WTC11 (cell line): Measurements from ENCODE around the gene IDUA. TPM values are rescaled to one million over a fixed set of nuclear protein-coding genes. Genes with fewer than 3 reads are reported as not detected.

Source experiments
- ATAC-seq: fragments of 200-7000 bp; cut with Tn5 transposase; 2 replicates; pipeline ENCODE4 v1.10.0; 2021; ENCODE audit warnings: mild to moderate bottlenecking, moderate library complexity
- CTCF ChIA-PET: fragments of 300-600 bp; sonication (Branson Sonifier 250); formaldehyde crosslinking; loops from one replicate; lab custom pipeline; 2021; ENCODE audit warnings: antibody characterized with exemption; lab: Charles Lee
- POLR2A ChIA-PET: fragments of 350-600 bp; sonication (Branson Sonifier 250); formaldehyde crosslinking; loops from one replicate; lab custom pipeline; 2021; ENCODE audit warnings: antibody characterized with exemption; lab: Charles Lee
- DNase-seq: peaks from one replicate; pipeline ENCODE4 v3.0.0; 2021; ENCODE audit warnings: low spot score
- H3K27ac Mint-ChIP-seq: 2 replicates; pipeline ENCODE4 v1.8.0; 2021; ENCODE audit warnings: mixed read lengths
- H3K27me3 Mint-ChIP-seq: 2 replicates; pipeline ENCODE4 v1.8.0; 2021; ENCODE audit warnings: low read depth, mild to moderate bottlenecking, moderate library complexity, mixed read lengths
- H3K36me3 Mint-ChIP-seq: 2 replicates; pipeline ENCODE4 v1.8.0; 2021; ENCODE audit warnings: mixed read lengths
- H3K4me1 Mint-ChIP-seq: 2 replicates; pipeline ENCODE4 v1.8.0; 2022; ENCODE audit warnings: mixed read lengths
- H3K4me3 Mint-ChIP-seq: 2 replicates; pipeline ENCODE4 v1.8.0; 2021; ENCODE audit warnings: mild to moderate bottlenecking, moderate library complexity, mixed read lengths
- H3K9me3 Mint-ChIP-seq: 2 replicates; pipeline ENCODE4 v1.8.0; 2021; ENCODE audit warnings: mixed read lengths
- E2F5 ChIP-seq: sonication (generic); formaldehyde crosslinking; IDR thresholded peaks from 2 replicates; pipeline ENCODE4 v1.8.1; 2022; ENCODE audit warnings: mild to moderate bottlenecking, moderate library complexity, missing genetic modification reagents
- FOXK1 ChIP-seq: sonication (generic); formaldehyde crosslinking; IDR thresholded peaks from 2 replicates; pipeline ENCODE4 v1.8.0; 2022; ENCODE audit warnings: mild to moderate bottlenecking, moderate library complexity, missing genetic modification reagents
- MXD4 ChIP-seq: fragments of 250-450 bp; sonication (Bioruptor Pico); IDR thresholded peaks from 2 replicates; pipeline ENCODE4 v1.8.0; 2021; ENCODE audit warnings: mild to moderate bottlenecking, moderate library complexity, borderline replicate concordance
- NFATC4 ChIP-seq: fragments of 250-450 bp; sonication (Bioruptor Pico); IDR thresholded peaks from 2 replicates; pipeline ENCODE4 v1.9.0; 2021; ENCODE audit warnings: mild to moderate bottlenecking
- NR1H2 ChIP-seq: sonication (generic); formaldehyde crosslinking; IDR thresholded peaks from 2 replicates; pipeline ENCODE4 v1.9.0; 2021; ENCODE audit warnings: mild to moderate bottlenecking, moderate library complexity, missing genetic modification reagents
- PREB ChIP-seq: sonication (generic); formaldehyde crosslinking; IDR thresholded peaks from 2 replicates; pipeline ENCODE4 v1.8.1; 2022; ENCODE audit warnings: mild to moderate bottlenecking, missing genetic modification reagents, moderate library complexity, borderline replicate concordance
- TCF7 ChIP-seq: sonication (generic); formaldehyde crosslinking; IDR thresholded peaks from 2 replicates; pipeline ENCODE4 v1.8.0; 2022; ENCODE audit warnings: mild to moderate bottlenecking, low read depth, missing genetic modification reagents, moderate library complexity
- TP53 ChIP-seq: sonication (generic); formaldehyde crosslinking; IDR thresholded peaks from 2 replicates; pipeline ENCODE4 v1.8.1; 2023; ENCODE audit warnings: mild to moderate bottlenecking, missing genetic modification reagents
- ZNF138 ChIP-seq: sonication (generic); formaldehyde crosslinking; conservative IDR thresholded peaks from 2 replicates; pipeline ENCODE4 v1.8.1; 2022; ENCODE audit warnings: mild to moderate bottlenecking, moderate library complexity, missing genetic modification reagents
- ZNF396 ChIP-seq: fragments of 250-450 bp; sonication (Bioruptor Pico); IDR thresholded peaks from 2 replicates; pipeline ENCODE4 v1.8.0; 2021; ENCODE audit warnings: mild to moderate bottlenecking, moderate library complexity, borderline replicate concordance
- ZNF532 ChIP-seq: fragments of 250-450 bp; sonication (Bioruptor Pico); IDR thresholded peaks from 2 replicates; pipeline ENCODE4 v1.9.0; 2021; ENCODE audit warnings: mild to moderate bottlenecking, borderline replicate concordance
- ZNF671 ChIP-seq: fragments of 250-450 bp; sonication (Bioruptor Pico); IDR thresholded peaks from 2 replicates; pipeline ENCODE4 v1.8.0; 2021; ENCODE audit warnings: mild to moderate bottlenecking
- total RNA-seq: library from RNA; stranded (reverse); gene quantifications from 3 replicates; pipeline ENCODE4 v1.2.3, GENCODE V29; 2021
- TF ChIP-seq, protein P1 (sequence below): sonication (generic); formaldehyde crosslinking; IDR thresholded peaks from 2 replicates; pipeline ENCODE4 v1.8.1; 2022; ENCODE audit warnings: low read depth, mild to moderate bottlenecking, moderate library complexity, missing genetic modification reagents, borderline replicate concordance
- TF ChIP-seq, protein P2 (sequence below): fragments of 250-450 bp; sonication (Bioruptor Pico); IDR thresholded peaks from 2 replicates; pipeline ENCODE4 v1.9.0; 2021; ENCODE audit warnings: mild to moderate bottlenecking

IDUA gene
- total RNA-seq, 1 experiment from 2014 or later: 8.7 TPM

GRCh38 chr4:965766-966134 is 21.1 kb upstream of the IDUA start:
- DNase-seq: no peak
- no peaks in the 10 kb centered on the region for H3K9me3 Mint-ChIP-seq
- H3K27me3 Mint-ChIP-seq: peaks cover 13% of the 10 kb centered on the region
- ATAC-seq: no peak
- no peaks in the 10 kb centered on the region for H3K4me1 Mint-ChIP-seq
- H3K36me3 Mint-ChIP-seq: no peaks in the 10 kb centered on the region
- TF ChIP-seq ZNF532: no peak
- no peak overlapping the region for H3K27ac Mint-ChIP-seq
- no peak overlapping the region for H3K4me3 Mint-ChIP-seq
- ChIA-PET CTCF (interaction anchor here (1.3 kb wide), 1 partner anchor 39 kb away, joined by 4 read pairs; no protein-coding TSS in a partner anchor), POLR2A (no interaction called here)

- ChIA-PET CTCF (interaction anchor here (1.1 to 1.3 kb wide), 2 partner anchors 21 to 40 kb away, joined by 3 to 4 read pairs; partner anchors contain the start of gene IDUA), POLR2A (no interaction called here)
- TF ChIP-seq E2F5 (CRISPR knock-in tag) (no peak), FOXK1 (CRISPR knock-in tag) (no peak), ZNF138 (CRISPR knock-in tag) (no peak), TCF7 (no peak), ZNF671 (CRISPR knock-in tag) (no peak), TP53 (no peak), MXD4 (no peak), ZNF532 (no peak), ZNF396 (CRISPR knock-in tag) (no peak), PREB (CRISPR knock-in tag) (no peak), NR1H2 (CRISPR knock-in tag) (no peak), NFATC4 (CRISPR knock-in tag) (no peak)
- TF ChIP-seq, protein P1, sequence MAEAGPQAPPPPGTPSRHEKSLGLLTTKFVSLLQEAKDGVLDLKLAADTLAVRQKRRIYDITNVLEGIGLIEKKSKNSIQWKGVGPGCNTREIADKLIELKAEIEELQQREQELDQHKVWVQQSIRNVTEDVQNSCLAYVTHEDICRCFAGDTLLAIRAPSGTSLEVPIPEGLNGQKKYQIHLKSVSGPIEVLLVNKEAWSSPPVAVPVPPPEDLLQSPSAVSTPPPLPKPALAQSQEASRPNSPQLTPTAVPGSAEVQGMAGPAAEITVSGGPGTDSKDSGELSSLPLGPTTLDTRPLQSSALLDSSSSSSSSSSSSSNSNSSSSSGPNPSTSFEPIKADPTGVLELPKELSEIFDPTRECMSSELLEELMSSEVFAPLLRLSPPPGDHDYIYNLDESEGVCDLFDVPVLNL (CRISPR knock-in tag): no peak
- TF ChIP-seq, protein P2, sequence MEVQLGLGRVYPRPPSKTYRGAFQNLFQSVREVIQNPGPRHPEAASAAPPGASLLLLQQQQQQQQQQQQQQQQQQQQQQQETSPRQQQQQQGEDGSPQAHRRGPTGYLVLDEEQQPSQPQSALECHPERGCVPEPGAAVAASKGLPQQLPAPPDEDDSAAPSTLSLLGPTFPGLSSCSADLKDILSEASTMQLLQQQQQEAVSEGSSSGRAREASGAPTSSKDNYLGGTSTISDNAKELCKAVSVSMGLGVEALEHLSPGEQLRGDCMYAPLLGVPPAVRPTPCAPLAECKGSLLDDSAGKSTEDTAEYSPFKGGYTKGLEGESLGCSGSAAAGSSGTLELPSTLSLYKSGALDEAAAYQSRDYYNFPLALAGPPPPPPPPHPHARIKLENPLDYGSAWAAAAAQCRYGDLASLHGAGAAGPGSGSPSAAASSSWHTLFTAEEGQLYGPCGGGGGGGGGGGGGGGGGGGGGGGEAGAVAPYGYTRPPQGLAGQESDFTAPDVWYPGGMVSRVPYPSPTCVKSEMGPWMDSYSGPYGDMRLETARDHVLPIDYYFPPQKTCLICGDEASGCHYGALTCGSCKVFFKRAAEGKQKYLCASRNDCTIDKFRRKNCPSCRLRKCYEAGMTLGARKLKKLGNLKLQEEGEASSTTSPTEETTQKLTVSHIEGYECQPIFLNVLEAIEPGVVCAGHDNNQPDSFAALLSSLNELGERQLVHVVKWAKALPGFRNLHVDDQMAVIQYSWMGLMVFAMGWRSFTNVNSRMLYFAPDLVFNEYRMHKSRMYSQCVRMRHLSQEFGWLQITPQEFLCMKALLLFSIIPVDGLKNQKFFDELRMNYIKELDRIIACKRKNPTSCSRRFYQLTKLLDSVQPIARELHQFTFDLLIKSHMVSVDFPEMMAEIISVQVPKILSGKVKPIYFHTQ (CRISPR knock-in tag): no peak
- Mint-ChIP-seq H3K4me1 (no peaks in the 10 kb centered on the region), H3K9me3 (no peaks in the 10 kb centered on the region), H3K4me3 (no peak overlapping the region), H3K27me3 (peaks cover 17% of the 10 kb centered on the region), H3K36me3 (no peaks in the 10 kb centered on the region), H3K27ac (no peak overlapping the region)
- ATAC-seq: no peak
- DNase-seq: no peak
These were observed 20.4 kb upstream of the IDUA start for GRCh38 chr4:966266-967112.
